NCI-H2081 (cell line): ENCODE results near the gene ZRANB2.

Experiments
- DNase-seq, 2 experiments: peaks; one replicate each; lab custom pipeline; 2025; lab: John Stamatoyannopoulos, UW

Gene ZRANB2

DNA sequence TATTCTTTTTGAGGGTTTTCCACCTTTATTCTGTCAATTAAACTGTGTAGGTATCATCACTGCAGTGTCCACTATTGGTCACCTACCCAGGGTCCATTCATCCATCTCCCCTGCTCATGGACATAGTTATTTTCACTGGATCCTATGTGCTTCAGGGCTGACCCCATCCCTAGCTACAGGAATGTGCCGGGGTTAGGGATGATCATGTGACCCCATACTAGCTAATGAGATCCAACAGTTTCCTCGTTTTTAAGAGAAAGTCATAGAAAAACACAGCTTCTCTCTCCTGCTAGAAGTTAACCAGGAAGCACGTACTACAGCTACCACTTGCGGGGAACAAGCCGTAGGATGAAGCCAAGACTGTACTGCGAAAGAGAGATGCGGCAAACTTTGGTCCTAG is 52.8 kb downstream of the ZRANB2 start:
- DNase-seq: no peak

DNA sequence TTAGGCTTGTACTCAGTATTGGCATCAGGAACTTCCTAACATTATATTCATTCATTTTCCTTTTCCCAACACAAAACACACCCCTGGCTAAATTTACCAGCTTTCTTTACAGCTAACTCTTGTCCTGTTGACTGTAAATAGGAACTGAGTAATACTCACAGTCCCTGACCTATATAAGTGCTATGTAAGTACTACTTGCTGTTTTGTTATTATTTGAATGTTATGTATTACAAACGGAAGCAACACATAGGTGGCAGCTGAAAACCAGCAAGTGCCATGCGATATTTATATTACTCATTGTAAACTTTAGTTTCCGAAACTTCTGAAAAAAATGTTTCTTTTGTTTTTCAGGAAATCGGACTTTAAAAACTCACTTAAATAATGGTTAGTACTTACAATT is 54.7 kb downstream of the ZRANB2 start:
- DNase-seq: no peak

- DNase-seq: no peak
Measured at GRCh38 chr1:71023515-71023914, 57.3 kb downstream of the ZRANB2 start.

DNA sequence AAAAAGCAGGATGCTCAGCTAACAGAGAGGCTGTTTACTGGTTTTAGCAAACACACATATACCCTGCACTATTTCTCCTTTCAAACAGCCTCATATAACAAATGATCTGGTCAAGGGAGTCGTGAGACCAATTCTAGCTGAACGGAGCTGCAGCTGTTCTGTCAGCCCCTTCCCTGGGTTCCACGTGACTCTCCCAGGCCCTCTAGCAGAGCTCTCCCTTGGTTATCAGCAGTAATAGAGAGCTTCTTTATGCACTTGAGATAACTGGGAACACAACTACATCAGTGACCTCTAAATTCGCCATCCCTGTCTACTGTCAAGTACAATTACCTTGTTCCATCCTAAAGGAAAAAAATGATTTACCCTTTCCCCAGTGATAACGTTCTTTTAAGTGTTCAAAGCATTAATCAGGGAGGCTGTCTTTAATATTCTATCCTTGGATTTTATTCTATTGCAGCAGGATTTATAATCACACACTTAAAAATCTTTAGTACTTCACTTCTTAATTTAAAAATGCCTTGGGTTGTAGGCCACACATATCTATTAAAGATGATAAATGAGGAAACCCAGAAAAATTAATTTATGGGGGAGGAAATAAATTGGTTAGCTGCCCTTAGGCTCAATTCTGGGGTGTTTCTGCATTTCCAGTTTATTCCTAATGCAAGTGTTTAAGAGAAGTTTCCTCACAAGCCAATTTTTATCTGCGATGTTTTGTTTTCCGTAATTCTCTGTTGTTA is 61.4 kb downstream of the ZRANB2 start:
- DNase-seq: no peak

- DNase-seq: no peak
Measured at GRCh38 chr1:71018791-71019190, 62.0 kb downstream of the ZRANB2 start.

DNA sequence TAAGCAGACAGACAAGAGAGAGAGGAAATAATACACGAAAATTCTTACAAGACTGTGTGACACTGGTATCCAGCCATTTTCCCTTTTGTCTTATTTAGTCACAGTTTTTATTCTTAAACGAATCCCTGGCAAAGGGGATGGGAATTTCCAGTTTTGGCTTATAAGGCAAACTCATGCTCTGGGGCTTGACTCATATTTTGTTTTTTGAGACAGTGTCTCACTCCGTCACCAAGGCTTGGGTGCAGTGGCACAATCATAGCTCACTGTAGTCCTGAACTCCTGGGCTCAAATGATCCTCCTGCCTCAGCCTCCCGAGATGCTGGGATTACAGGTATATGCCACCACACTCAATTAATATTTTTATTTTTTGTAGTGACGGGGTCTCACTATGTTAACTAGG is 65.1 kb downstream of the ZRANB2 start:
- DNase-seq: no peak

DNA sequence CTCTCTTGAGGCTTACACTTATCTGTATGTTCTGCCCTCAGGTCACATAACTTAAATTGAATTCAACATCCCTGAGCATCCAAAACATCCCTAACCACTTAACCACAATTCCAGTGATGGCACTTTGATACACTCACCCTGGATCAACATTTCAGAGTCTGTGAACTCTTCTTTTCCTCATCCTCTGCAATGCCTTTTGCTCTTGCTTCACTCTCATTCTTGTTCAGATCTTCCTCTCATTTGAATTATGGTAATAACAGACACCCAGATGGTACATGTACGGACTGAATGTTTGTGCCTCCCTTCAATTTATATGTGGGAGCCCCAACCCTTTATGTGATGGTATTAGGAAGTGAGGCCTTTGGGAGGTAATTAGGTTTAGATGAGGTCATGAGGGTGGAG is 66.7 kb downstream of the ZRANB2 start:
- no peak for DNase-seq
